GDM1 (cell line): Measurements from ENCODE around the gene TBK1.

Experiments
- DNase-seq: peaks from one replicate; lab custom pipeline; 2025; lab: John Stamatoyannopoulos, UW

The TBK1 gene

GRCh38 chr12:64452559-64453329, 824 bp downstream of the TBK1 start:
- DNase-seq = peak; percentile 26

GRCh38 chr12:64455506-64455905, 3.6 kb downstream of the TBK1 start:
- DNase-seq = no peak

GRCh38 chr12:64456119-64456518, 4.2 kb downstream of the TBK1 start:
- no peak for DNase-seq

- peak; percentile 20 for DNase-seq
Measured at GRCh38 chr12:64457032-64457431, 5.1 kb downstream of the TBK1 start.

- no peak for DNase-seq
Measured at GRCh38 chr12:64457466-64457865, 5.5 kb downstream of the TBK1 start.

GRCh38 chr12:64457923-64458322, 6.0 kb downstream of the TBK1 start:
- no peak for DNase-seq

GRCh38 chr12:64459394-64459891, 7.5 kb downstream of the TBK1 start:
- no peak for DNase-seq

GRCh38 chr12:64461634-64462414, 9.9 kb downstream of the TBK1 start:
- no peak for DNase-seq

GRCh38 chr12:64466178-64466577, 14.3 kb downstream of the TBK1 start:
- DNase-seq = no peak

- DNase-seq = no peak
Measured at GRCh38 chr12:64468966-64469365, 17.0 kb downstream of the TBK1 start.

GRCh38 chr12:64469455-64470142, 17.7 kb downstream of the TBK1 start:
- DNase-seq = no peak

GRCh38 chr12:64470495-64470894, 18.6 kb downstream of the TBK1 start:
- DNase-seq = no peak

GRCh38 chr12:64473176-64473575, 21.3 kb downstream of the TBK1 start:
- no peak for DNase-seq

- DNase-seq = no peak
Measured at GRCh38 chr12:64475518-64475917, 23.6 kb downstream of the TBK1 start.

GRCh38 chr12:64476844-64477243, 24.9 kb downstream of the TBK1 start:
- no peak for DNase-seq

- no peak for DNase-seq
Measured at GRCh38 chr12:64478661-64479060, 26.7 kb downstream of the TBK1 start.

GRCh38 chr12:64480148-64480547, 28.2 kb downstream of the TBK1 start:
- no peak for DNase-seq

- DNase-seq = no peak
Measured at GRCh38 chr12:64486657-64487056, 34.7 kb downstream of the TBK1 start.

GRCh38 chr12:64491718-64492117, 39.8 kb downstream of the TBK1 start:
- DNase-seq = no peak

GRCh38 chr12:64493513-64493912, 41.6 kb downstream of the TBK1 start:
- DNase-seq = no peak

GRCh38 chr12:64494998-64495729, 43.2 kb downstream of the TBK1 start:
- DNase-seq = no peak

- DNase-seq = no peak
Measured at GRCh38 chr12:64496839-64497400, 45.0 kb downstream of the TBK1 start.
